Measurements from ENCODE around the gene MCCD1. TPM values are rescaled to one million over a fixed set of nuclear protein-coding genes. Genes with fewer than 3 reads are reported as not detected.

The MCCD1 gene
- total and polyA plus RNA-seq, 2 experiments from 2014 or later, result not detected

- peak overlapping the region; percentile 76 for H3K4me3 Mint-ChIP-seq
- peaks cover 21% of the 10 kb centered on the region for H3K4me1 Mint-ChIP-seq
- Histone ChIP-seq H3K36me3 (ENCODE audit: insufficient read depth) (peaks cover 9% of the 10 kb centered on the region; the same call in 1 of the 2 replicates), H3K4me3 (no peak overlapping the region; the same call in 1 of the 2 replicates), H4K20me1 (replicated peaks; ENCODE audit: insufficient read depth) (peaks cover 6% of the 10 kb centered on the region), H3F3A (replicated peaks; ENCODE audit: low read depth) (peaks cover 6% of the 10 kb centered on the region), H3K4me1 (ENCODE audit: insufficient read depth) (peaks cover 15% of the 10 kb centered on the region), H3K27ac (ENCODE audit: low read depth) (no peak overlapping the region), H2AFZ (no peak overlapping the region), H3K4me2 (no peak overlapping the region), H3K27me3 (ENCODE audit: insufficient read depth) (no peaks in the 10 kb centered on the region), H3K79me2 (replicated peaks; ENCODE audit: insufficient read depth) (peaks cover 31% of the 10 kb centered on the region), H3K9me2 (ENCODE audit: insufficient read depth) (no peaks in the 10 kb centered on the region)
- H3K27ac Mint-ChIP-seq, result no peak overlapping the region
- ATAC-seq (no peak), DNase-seq (ENCODE audit: low spot score) (no peak)
- TF ChIP-seq ZNF331 (CRISPR knock-in tag; IDR thresholded peaks at IDR 0.05; ENCODE audit: low read depth) (no peak), EZH2phosphoT487 (IDR thresholded peaks at IDR 0.05; ENCODE audit: unreplicated experiment) (no peak)
- peaks cover 12% of the 10 kb centered on the region for H3K27me3 Mint-ChIP-seq (ENCODE audit: insufficient read depth, low read depth, poor library complexity)
- H3K9me3 Mint-ChIP-seq, result no peaks in the 10 kb centered on the region; the same call in 2 of the 3 replicates
- H3K36me3 Mint-ChIP-seq (ENCODE audit: low read depth), result peaks cover 30% of the 10 kb centered on the region
These were observed 16.5 kb downstream of the MCCD1 start for GRCh38 chr6:31545291-31545690.

- peak within 1 kb of the TSS; percentile 58 for H3K4me3 ChIP-seq
- H3F3A ChIP-seq (replicated peaks; ENCODE audit: low read depth), result peaks cover 4% of the 10 kb centered on the region; the same call in 1 of the 2 replicates
- peaks cover 11% of the 10 kb centered on the region; the same call in 1 of the 2 replicates for H3K4me1 ChIP-seq (ENCODE audit: insufficient read depth)
- H4K20me1 ChIP-seq (replicated peaks; ENCODE audit: insufficient read depth), result no peaks in the 10 kb centered on the region
- peak; percentile 77 for ATAC-seq
- peak within 1 kb of the TSS; percentile 95 for H3K27ac Mint-ChIP-seq
- H3K9me2 ChIP-seq (ENCODE audit: insufficient read depth), result no peaks in the 10 kb centered on the region
- DNase-seq (ENCODE audit: low spot score), result peak; percentile 98
- peak within 1 kb of the TSS; percentile 76 for H3K4me3 Mint-ChIP-seq
- H3K36me3 Mint-ChIP-seq (ENCODE audit: low read depth), result peaks cover 24% of the 10 kb centered on the region
- H3K27me3 ChIP-seq (ENCODE audit: insufficient read depth), result no peaks in the 10 kb centered on the region
- no peak within 1 kb of the TSS for H2AFZ ChIP-seq
- H3K36me3 ChIP-seq (ENCODE audit: insufficient read depth), result 0 out of 2 replicates have a peak, but pooled peaks cover 8% of the 10 kb centered on the region
- H3K4me2 ChIP-seq, result peak within 1 kb of the TSS; percentile 79
- H3K4me1 Mint-ChIP-seq, result peaks cover 18% of the 10 kb centered on the region
- H3K27me3 Mint-ChIP-seq (ENCODE audit: insufficient read depth, low read depth, poor library complexity), result peaks cover 11% of the 10 kb centered on the region
- H3K79me2 ChIP-seq (replicated peaks; ENCODE audit: insufficient read depth), result peaks cover 20% of the 10 kb centered on the region
- peak within 1 kb of the TSS; percentile 93 for H3K27ac ChIP-seq (ENCODE audit: low read depth)
- H3K9me3 Mint-ChIP-seq, result no peaks in the 10 kb centered on the region; the same call in 2 of the 3 replicates
- TF ChIP-seq ZNF331 (CRISPR knock-in tag; IDR thresholded peaks at IDR 0.05; ENCODE audit: low read depth) (no peak), ZNF462 (CRISPR knock-in tag; IDR thresholded peaks at IDR 0.05) (no peak), ETS1 (IDR thresholded peaks at IDR 0.05) (peak; percentile 17; the same call in 1 of the 2 replicates), JUNB (IDR thresholded peaks at IDR 0.05; ENCODE audit: unreplicated experiment) (no peak), CREB1 (CRISPR knock-in tag; IDR thresholded peaks at IDR 0.05; ENCODE audit: low read depth) (peak; percentile 79), EZH2 (IDR thresholded peaks at IDR 0.05; ENCODE audit: low read depth, unreplicated experiment) (no peak), ZNF114 (CRISPR knock-in tag; IDR thresholded peaks at IDR 0.05) (no peak), STAT1 (IDR thresholded peaks at IDR 0.05; ENCODE audit: unreplicated experiment) (no peak), POLR2AphosphoS5 (IDR thresholded peaks at IDR 0.05; ENCODE audit: low read depth) (peak; percentile 40; the same call in 1 of the 2 replicates), NANOG (IDR thresholded peaks at IDR 0.05; ENCODE audit: borderline replicate concordance) (peak; percentile 40; the same call in 1 of the 2 replicates), CTCF (conservative IDR thresholded peaks at IDR 0.05; ENCODE audit: low read depth in 2 of 2) (peak; percentile 98 to 100), EZH2phosphoT487 (IDR thresholded peaks at IDR 0.05; ENCODE audit: unreplicated experiment) (no peak)
These were observed 17.7 kb downstream of the MCCD1 start, which contains the start of gene ATP6V1G2 for GRCh38 chr6:31546339-31546957. Gene ATP6V1G2 (minus strand): TSS chr6:31546608. CDS start chr6:31546559, 49 bp downstream.

All from GM23338 (cell line).